Activated CD8-positive, alpha-beta memory T cell treated with anti-CD3 and anti-CD28 coated beads, Interleukin-2, amount 50 U/mL, for 24 hours (primary cell): ENCODE measurements around the gene STN1.
"Not testable (repeated sequence)": the region's sequence is repeated elsewhere in the genome, so short reads cannot be mapped to it uniquely, and the experiment has no call there.

Experiments
- DNase-seq: peaks from one replicate; pipeline ENCODE4 v3.0.0-alpha.2; 2020; ENCODE audit errors: extremely low read depth

Gene STN1

GRCh38 chr10:103861505-103861904, 56.5 kb downstream of the STN1 start:
- no peak for DNase-seq

- DNase-seq, result peak; percentile 14
Measured at GRCh38 chr10:103859161-103860086, 58.6 kb downstream of the STN1 start.

GRCh38 chr10:103858360-103858759, 59.6 kb downstream of the STN1 start:
- DNase-seq, result no peak

DNA sequence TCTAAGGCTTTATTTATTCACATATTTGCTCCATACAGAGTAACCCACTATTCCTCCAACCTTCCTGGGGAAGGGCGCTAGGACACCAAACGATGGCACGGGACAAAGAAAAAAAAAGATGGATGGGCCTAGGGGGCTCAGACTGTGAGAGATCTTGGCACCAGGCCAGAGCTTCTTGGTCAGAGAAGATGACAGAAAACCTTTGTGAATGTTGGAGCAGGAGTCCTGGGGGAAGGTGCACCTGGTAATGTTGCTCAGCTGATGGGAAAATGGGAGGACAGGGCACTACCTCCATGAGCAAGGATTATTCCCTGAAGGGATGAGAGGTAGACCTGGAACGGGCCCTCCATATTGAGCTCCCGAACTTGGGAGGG, 61.2 kb downstream of the STN1 start:
- DNase-seq, result no peak

DNA sequence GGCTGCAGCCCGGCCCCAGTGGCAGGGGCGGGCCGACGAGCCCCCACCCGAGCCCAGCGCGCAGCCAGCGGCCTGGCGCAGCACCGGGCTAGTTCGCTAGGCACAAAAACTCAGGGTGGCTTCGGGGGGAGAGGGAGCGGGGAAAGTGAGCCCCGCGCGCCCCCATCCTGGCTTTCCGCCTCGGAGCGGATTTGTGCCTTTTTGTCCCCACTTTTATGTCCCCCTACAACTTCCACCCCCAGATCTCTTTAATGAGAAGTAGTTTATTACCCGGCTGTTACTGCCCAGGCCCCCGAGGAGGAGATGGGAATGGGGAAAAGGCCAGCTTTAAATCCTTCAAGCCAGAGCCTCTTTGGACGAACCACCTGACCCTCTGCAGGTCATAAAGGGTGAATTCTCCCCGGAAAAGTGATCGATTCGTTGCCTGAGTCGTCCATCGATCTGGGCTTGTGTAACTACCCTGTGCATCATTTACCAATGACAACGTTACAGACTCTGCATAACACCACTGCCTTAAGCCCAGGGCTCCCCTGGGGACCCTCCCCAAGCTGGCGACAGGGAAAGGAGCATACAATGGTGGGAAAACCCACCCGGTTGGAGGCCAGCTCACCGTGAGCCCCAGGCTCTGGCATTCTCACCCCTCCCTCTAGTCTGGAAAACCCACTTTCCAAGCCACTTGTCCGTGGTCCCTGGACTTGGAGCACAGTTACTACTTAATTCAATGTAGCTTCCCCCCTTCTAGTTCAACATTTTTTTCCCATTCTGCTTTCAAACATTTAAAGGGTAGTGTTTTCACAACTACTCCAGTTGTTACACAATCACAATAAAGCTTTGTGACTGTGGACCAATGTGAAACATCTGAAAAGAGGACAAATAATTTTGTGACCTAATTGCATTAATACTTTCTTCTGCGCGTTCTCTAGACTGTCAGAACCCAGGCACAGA, 61.9 kb downstream of the STN1 start:
- no peak for DNase-seq

- no peak for DNase-seq
Measured at GRCh38 chr10:103855424-103855823, 62.6 kb downstream of the STN1 start, which contains the start of gene SH3PXD2A. Gene SH3PXD2A, minus strand, starts transcription at chr10:103855576. Its CDS starts 310 bp downstream, at chr10:103855266.

DNA sequence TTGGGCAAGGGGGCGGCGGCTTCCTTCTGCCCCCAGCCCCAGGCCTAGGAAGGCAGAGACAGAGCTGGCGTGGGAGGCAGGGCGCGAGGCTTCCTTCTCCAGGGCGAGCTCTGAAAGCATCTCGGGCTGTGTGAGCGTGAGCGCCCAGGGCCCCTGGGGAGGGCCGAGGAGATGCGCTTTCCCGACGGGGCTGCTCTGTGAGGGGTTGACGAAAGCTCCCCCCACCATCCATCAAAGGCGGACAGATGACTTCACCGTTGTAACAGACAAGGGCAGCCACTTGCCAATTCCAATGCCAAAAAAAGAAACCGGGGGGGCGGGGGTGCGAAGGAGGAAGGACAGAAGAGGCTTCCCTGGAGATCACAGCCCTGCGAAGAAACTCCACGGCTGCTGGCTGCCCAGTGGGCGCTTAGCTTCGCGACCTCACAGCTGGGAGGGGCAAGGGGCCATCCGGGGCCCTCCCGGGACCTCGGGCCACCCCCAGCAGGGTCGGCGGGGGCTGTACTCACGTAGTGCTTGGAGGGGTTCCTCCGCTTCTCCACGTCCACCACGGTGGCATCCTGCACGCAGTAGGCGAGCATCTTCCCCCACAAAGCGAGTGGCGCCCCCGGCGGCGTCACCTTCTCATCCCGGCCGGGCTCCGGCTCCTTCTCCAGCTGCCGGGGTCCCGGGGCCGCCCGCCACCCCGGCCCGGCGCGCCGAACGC, 63.1 kb downstream of the STN1 start:
- DNase-seq, result no peak

DNA sequence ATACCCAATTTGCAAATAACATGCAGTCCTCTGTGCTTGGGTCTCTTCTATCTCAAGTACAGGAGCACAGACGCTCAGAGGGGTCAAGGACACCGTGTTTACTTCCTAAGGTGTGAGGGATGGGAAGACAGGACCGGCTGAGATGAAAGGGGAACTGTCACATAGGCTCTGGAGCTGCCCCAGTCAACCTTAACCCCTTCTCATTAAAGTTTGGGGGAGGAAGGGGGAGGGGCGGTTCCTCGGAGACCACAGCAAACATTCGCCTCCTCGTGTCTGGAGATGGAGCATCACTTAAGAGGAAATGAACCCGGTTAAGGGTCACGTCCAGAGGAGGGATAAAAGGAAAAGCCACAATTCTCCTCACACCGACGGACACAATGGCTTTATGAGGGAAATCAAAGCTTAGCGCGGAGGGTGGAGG, 63.7 kb downstream of the STN1 start:
- DNase-seq, result no peak

- DNase-seq, result no peak
Measured at GRCh38 chr10:103853428-103854264, 64.3 kb downstream of the STN1 start.

GRCh38 chr10:103852856-103853255, 65.1 kb downstream of the STN1 start:
- no peak for DNase-seq

DNA sequence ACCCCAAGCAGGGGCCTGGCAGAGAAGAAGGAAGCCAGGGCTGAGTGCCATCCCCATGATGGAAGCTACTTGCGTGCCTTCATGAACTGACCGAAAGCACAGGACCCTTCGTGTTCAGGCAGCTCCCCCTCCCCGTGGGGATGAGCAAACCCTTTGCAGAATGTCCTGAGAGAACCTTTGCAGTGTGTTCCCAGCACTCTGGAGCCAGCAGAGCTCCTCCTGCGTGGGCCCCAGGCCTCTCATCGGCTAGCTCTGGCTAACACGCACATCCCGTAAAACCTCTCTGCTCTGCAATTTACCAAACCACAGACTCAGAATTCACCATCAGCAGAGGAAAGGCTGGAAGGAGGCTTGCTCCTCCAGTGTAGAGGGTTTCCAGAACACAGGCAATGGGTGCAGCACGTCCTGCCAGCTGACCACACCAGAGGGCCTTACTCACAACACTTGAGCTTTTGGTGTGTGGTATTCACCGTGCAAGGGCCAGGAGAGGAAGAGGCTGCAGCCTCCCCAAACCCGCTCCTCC, 65.7 kb downstream of the STN1 start:
- DNase-seq, result no peak

DNA sequence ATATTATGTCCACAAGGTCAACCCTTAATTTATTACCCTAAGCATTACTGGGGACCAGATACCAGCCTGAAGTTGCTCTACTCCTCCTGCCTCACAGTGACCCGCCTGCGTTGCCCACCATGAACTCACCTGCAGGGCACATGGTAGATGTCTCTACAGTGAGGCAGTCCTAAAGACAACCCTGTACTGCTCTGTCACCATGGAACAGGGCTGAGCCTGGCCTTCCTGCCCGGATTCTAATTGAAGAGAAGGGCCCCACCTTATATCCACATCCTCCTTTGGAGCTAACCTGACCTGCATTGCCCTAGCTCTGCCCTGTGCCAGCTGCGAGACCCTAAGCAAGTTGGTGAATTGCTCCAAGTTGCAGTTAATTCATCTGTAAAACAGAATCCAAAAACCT, 66.7 kb downstream of the STN1 start:
- no peak for DNase-seq

GRCh38 chr10:103850572-103850895, 67.5 kb downstream of the STN1 start:
- no peak for DNase-seq

DNA sequence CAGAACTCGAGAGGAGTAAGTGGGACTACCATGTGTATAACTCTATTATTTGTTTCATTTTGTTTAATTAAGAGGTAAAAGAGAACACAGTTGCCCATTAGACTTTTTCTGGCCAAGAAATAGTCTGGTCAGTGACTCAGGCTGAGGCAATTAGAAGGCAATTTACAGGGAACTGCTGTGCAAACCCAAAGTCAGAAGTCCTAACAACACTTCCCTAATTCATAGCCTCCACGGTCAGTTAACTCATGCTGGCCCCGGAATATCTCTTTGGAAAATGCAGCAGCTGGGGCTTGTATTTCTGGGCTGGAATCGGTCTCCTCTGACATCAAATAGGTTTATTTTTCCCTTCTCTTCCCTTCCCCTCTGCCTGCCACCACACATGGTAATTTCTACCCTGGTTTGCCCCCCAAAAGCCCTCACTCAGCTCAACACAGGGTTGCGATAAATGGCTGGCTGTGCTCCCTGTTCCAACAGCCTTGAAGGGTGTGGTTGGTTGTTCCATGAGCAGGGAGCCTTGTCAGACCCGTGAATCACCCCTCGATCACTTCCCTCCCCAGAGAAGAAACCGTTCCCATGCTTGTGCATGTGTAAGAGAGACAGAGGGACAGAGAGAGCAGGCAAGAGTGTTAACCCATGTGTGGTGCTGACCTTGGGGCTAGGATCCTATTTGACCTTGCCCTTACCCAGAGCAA, 68.0 kb downstream of the STN1 start:
- DNase-seq, result no peak

GRCh38 chr10:103849212-103849877, 68.6 kb downstream of the STN1 start:
- no peak for DNase-seq

DNA sequence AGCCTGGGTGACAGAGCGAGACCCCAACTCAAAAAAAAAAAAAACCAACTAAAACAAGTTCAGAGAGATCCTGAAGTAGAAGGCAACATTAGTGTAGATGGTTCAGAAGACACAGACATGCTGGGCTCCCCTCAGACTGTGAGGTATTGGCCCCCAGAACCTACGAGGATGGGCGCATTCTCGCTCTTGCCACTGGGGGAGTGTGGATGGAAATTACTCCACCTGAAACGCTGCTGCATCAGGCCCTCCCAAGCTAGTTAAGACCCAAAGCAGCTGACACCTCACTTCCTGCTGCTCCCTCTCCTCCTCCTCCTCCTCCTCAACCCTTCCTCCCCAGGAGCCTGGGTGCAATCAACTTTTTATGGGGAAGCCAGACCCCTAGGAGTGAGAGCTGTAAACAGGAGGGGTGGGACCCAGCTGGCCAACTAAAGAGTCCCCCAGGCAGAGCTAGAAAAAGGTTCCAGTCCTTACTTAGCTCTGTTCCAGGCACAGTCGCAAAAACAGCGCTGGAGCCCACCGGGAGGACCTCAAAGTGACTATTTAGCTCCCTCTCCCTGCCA, 70.0 kb downstream of the STN1 start:
- DNase-seq, result no peak

DNA sequence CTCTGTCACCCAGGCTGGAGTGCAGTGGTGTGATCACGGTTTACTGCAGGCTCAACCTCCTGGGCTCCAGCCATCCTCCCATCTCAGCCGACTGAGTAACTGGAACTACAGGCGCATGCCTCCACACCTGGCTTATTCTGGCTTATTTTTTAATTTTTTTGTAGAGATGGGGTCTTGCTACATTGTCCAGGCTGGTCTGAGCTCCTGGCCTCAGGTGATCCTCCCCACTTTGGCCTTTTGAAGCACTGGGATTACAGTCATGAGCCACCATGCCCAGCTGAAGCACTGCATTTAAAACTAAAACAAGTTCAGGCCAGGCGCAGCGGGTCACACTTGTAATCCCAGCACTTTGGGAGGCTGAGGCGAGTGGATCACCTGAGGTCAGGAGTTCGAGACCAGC, 70.6 kb downstream of the STN1 start:
- DNase-seq, result no peak

- no peak for DNase-seq
Measured at GRCh38 chr10:103845972-103846371, 72.0 kb downstream of the STN1 start.

- DNase-seq, result not testable (repeated sequence)
Measured at GRCh38 chr10:103845346-103845745, 72.6 kb downstream of the STN1 start.
